GM18951 (cell line): ENCODE data around the gene FICD.

Experiments
- POLR2A ChIP-seq: IDR thresholded peaks from 4 replicates; pipeline ENCODE4 v1.6.1; 2011; ENCODE audit warnings: mild to moderate bottlenecking; ENCODE audit not compliant: insufficient read length, insufficient read depth; ENCODE audit errors: extremely low read depth
- in situ Hi-C: fragments of 300-500 bp; cut with MboI; formaldehyde crosslinking; loops from one replicate; pipeline ENCODE4 v1.12.0; 2022; ENCODE audit warnings: low sequenced_read_pairs, mixed read lengths, inconsistent platforms; ENCODE audit not compliant: unreplicated experiment

Gene FICD

DNA sequence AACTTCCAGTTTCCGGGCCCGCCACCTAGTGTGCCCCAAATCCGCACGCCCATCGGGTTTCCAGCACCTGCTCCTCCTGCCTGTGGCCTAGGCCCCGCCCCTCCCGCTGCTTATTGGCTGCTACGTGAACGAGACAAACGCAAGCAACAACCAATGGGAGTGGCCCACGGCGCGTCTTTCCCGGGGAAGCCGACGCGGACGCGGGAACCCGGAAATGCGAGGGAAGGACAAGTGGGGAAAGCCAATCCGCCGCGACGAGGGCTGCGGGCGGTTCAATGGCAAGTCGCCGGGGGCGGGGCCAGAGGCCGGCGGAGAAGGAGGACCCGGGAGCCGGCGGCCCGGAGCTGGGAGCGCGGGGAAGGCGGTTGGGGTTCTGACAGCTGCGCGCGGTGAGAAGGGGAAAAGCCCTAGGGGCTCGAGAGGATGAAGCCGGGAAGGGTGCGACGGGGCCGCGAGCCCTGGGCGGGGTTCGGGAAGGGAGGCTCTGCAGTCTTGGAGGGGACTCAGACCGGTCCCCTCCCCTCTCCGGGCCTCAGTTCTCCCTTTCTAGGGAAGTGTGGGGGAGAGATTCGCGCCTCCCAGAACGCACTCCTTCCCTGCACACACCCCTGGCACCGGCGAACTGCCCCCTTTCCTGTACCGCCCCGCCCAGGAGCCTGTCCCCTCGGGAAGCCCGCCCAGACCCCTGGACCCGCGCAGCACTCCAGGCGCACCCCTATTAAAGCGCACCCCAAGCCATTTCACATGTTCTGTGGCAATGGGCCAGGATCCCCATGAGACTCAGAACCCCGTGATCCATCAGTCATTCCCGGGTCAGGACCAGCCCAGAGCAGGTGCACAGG, at the start of gene FICD:
Gene FICD, plus strand, starts transcription at position 305 of the 842 bp plus-strand sequence. CDS start 1,696 bp downstream, outside the sequence.
- in situ Hi-C loops: no loop called here
- TF ChIP-seq POLR2A: peak; percentile 80

- in situ Hi-C loops: no loop called here
- TF ChIP-seq POLR2A: no peak
Measured at GRCh38 chr12:108465417-108465816, 49.7 kb upstream of the FICD start.

DNA sequence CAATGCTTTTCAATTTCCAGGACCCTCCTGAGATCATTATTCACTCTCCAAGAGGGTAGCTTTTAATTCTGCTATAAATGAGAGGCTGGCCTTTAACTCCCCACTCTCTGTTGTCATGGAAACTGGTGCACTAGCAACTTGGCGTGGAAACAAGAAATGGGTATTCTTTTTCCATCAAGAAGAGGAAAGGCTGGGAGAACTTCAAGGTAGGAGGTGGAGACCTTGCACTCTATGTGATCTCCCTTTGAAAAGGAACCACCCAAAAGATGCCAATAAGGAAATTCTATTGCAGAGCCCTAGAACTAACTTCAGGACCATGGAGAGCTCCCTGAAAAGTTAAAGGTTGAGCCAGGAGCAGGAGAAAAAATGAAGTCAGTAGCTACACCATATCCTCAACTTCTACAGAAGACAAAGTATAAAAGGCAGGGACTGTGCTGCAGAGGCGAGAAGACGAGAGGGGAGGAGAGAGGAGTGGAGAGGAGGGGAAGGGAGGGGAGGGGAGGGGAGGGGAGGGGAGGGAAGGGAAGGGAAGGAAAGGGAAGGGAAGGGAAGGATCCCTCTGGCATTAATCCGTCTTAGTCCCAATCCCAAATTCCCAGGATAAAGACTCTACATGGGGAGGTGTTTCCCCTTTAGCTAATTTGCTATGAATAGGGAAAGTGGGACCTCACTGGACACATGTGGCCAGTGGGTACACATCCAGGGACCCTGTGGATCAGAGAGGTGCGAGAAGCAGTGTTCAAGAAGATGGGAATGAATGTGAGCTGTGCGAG, 46.7 kb upstream of the FICD start:
- in situ Hi-C loops: no loop called here
- no peak for TF ChIP-seq POLR2A

- in situ Hi-C loops: no loop called here
- TF ChIP-seq POLR2A: no peak
Measured at GRCh38 chr12:108473400-108474055, 41.5 kb upstream of the FICD start.

DNA sequence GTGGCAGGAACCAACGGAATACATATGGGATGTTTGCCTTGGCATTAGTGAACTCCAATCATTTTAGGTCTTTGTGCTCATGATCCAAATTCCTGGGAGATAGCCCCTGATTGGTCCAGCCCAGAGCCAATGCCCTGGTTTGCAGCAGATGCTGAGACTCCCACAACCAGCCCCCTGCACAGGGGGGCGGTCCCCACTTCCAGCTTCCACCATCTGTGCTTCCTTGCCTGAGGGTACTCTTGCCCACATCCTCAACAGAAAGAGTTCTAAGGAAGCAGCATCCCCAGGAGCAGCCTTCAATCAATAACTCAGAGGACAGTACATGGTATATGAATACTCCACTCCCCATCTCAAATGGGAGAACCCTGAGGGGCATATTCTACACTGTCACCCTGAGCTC, 39.7 kb upstream of the FICD start:
- TF ChIP-seq POLR2A: no peak
- in situ Hi-C loops: no loop called here

- in situ Hi-C loops: no loop called here
- TF ChIP-seq POLR2A: no peak
Measured at GRCh38 chr12:108477055-108477880, 37.8 kb upstream of the FICD start.

DNA sequence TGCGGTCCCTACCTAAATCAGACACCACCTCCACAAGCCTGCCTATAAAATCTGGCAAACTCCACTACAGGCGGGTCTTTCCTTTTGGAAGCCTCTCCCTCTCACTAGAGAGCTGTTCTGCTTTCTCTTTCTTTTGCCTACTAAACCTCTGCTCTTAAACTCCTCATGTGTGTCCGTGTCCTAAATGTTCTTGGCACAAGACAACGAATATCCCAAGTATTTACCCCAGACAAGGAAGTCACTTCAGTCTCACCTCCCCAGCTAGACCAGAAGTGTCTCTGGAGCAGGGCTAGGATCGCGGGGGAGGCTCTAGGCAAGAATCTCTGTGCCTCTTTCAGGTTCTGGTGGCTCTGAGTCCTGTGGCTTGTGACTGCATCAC, 37.2 kb upstream of the FICD start:
- no peak for TF ChIP-seq POLR2A
- in situ Hi-C loops: no loop called here

DNA sequence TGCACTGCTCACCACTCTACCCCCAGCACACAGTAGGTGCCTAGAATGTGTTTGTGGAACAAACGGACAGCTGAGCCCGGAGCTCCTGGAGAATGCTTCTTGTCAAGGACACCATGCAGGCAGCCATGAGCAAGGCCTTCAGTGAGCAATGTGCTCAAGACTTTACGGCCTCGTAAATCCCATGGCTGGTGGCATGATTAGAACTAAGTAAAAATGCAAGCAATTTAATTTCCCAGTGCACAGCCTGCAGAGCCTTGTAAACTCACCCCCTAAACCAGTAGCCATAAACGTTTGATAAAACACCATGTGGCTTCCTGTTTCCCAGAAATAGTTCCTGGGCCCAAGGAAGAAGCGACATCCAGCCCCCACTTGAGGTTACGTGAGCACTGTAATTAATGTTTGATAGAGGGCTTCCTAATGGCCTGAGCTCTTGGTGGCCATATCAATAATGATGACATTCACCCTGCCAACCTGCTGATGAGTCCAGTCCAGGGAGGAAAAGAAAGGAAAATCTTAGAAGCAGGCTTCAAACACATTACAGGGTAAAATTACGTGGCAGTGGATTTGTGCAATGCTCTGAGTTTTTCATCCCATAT, 36.4 kb upstream of the FICD start:
- no peak for TF ChIP-seq POLR2A
- in situ Hi-C loops: no loop called here

- in situ Hi-C loops: no loop called here
- no peak for TF ChIP-seq POLR2A
Measured at GRCh38 chr12:108479364-108480070, 35.6 kb upstream of the FICD start.

GRCh38 chr12:108482717-108483212, 32.3 kb upstream of the FICD start:
- in situ Hi-C loops: no loop called here
- TF ChIP-seq POLR2A: no peak

DNA sequence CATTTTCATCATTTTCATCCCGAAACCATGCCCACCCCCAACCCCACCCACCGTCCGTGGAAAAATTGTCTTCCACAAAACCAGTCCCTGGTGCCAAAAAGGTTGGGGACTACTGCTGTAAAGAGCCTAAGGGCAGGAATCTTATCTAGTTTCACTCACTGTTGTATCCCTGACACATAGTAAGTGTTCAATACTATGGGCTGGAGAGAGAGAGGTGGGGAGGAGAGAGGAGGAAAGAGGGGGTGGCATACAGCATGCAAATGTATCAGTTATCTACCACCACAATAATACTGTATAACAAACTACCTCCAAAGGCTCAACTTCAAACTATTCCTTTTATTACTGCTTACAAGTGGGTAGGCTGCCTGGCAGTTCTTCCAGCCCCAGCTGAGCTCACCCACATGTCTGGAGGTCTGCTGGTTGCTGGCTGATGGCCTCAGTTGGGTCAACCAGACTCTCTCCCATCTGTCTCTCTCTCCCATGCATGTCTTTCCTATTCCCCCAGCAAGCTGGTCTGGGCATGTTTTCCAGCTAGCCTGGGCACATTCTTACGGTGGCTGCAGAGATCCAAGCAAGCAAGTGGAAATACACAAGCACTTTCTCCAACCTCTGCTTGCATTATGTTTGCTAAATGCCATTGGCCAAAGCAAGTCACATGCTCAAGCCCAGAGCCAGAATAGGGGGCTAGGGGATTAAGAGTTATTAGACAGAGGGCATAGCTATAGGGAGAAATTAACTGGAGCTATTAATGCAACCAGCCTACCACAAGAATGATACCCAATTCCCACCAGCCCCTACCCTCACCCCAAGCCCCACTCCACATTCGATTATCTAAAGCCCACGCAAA, 31.6 kb upstream of the FICD start:
- in situ Hi-C loops: no loop called here
- no peak for TF ChIP-seq POLR2A
